Activated CD4-positive, alpha-beta T cell treated with anti-CD3 and anti-CD28 coated beads, Interleukin-2, amount 50 U/mL, for 16 hours (primary cell): ENCODE measurements around the gene COL5A2.
A peak's percentile ranks its signal among the peaks of the same experiment; 100 is the strongest.

Experiments used
- DNase-seq: peaks from one replicate; pipeline ENCODE4 v3.0.0-alpha.2; 2020

COL5A2 gene

GRCh38 chr2:189147361-189147760 is 32.2 kb downstream of the COL5A2 start:
- no peak for DNase-seq

GRCh38 chr2:189146553-189146952 is 33.0 kb downstream of the COL5A2 start:
- no peak for DNase-seq

GRCh38 chr2:189144700-189145211 is 34.8 kb downstream of the COL5A2 start:
- DNase-seq: no peak

GRCh38 chr2:189143925-189144324 is 35.6 kb downstream of the COL5A2 start:
- DNase-seq: no peak

- peak; percentile 56 for DNase-seq
Measured at GRCh38 chr2:189142893-189143759, 36.4 kb downstream of the COL5A2 start.

- no peak for DNase-seq
Measured at GRCh38 chr2:189138800-189139199, 40.8 kb downstream of the COL5A2 start.

- DNase-seq: no peak
Measured at GRCh38 chr2:189137519-189137918, 42.0 kb downstream of the COL5A2 start.

- no peak for DNase-seq
Measured at GRCh38 chr2:189134485-189134884, 45.1 kb downstream of the COL5A2 start.

- no peak for DNase-seq
Measured at GRCh38 chr2:189131991-189132390, 47.6 kb downstream of the COL5A2 start.

GRCh38 chr2:189129971-189130370 is 49.6 kb downstream of the COL5A2 start:
- no peak for DNase-seq

GRCh38 chr2:189128970-189129369 is 50.6 kb downstream of the COL5A2 start:
- no peak for DNase-seq

GRCh38 chr2:189127756-189128155 is 51.8 kb downstream of the COL5A2 start:
- DNase-seq: no peak

GRCh38 chr2:189125195-189125594 is 54.4 kb downstream of the COL5A2 start:
- DNase-seq: no peak

- no peak for DNase-seq
Measured at GRCh38 chr2:189124175-189124574, 55.4 kb downstream of the COL5A2 start.

GRCh38 chr2:189118386-189118785 is 61.2 kb downstream of the COL5A2 start:
- no peak for DNase-seq

- no peak for DNase-seq
Measured at GRCh38 chr2:189116979-189117378, 62.6 kb downstream of the COL5A2 start.

- DNase-seq: no peak
Measured at GRCh38 chr2:189116087-189116486, 63.5 kb downstream of the COL5A2 start.

GRCh38 chr2:189115126-189115525 is 64.4 kb downstream of the COL5A2 start:
- DNase-seq: no peak

- DNase-seq: no peak
Measured at GRCh38 chr2:189113963-189114362, 65.6 kb downstream of the COL5A2 start.

GRCh38 chr2:189111063-189111715 is 68.4 kb downstream of the COL5A2 start:
- DNase-seq: no peak

GRCh38 chr2:189109921-189110397 is 69.6 kb downstream of the COL5A2 start:
- DNase-seq: no peak

- no peak for DNase-seq
Measured at GRCh38 chr2:189104934-189105333, 74.6 kb downstream of the COL5A2 start.

GRCh38 chr2:189102735-189103134 is 76.8 kb downstream of the COL5A2 start:
- no peak for DNase-seq

- DNase-seq: no peak
Measured at GRCh38 chr2:189097934-189098333, 81.6 kb downstream of the COL5A2 start.
